Endothelial cell (in vitro differentiated cells): ENCODE results near the gene SINHCAF. TPM values are rescaled to one million over a fixed set of nuclear protein-coding genes. Genes with fewer than 3 reads are reported as not detected.
"Not testable (repeated sequence)": the region's sequence is repeated elsewhere in the genome, so short reads cannot be mapped to it uniquely, and the experiment has no call there.

ENCODE experiments used
- DNase-seq: peaks from one replicate; pipeline ENCODE4 v3.0.0; 2021; ENCODE audit warnings: low spot score
- H3K27ac Mint-ChIP-seq: one replicate; pipeline ENCODE4 v1.8.0; 2021; ENCODE audit warnings: mixed read lengths, inconsistent platforms; ENCODE audit not compliant: unreplicated experiment
- H3K27me3 Mint-ChIP-seq: one replicate; pipeline ENCODE4 v1.8.0; 2021; ENCODE audit warnings: mild to moderate bottlenecking, moderate library complexity, mixed read lengths, inconsistent platforms; ENCODE audit not compliant: unreplicated experiment
- H3K36me3 Mint-ChIP-seq: one replicate; pipeline ENCODE4 v1.8.0; 2021; ENCODE audit warnings: mild to moderate bottlenecking, low read depth, mixed read lengths, inconsistent platforms; ENCODE audit not compliant: unreplicated experiment
- H3K4me1 Mint-ChIP-seq: one replicate; pipeline ENCODE4 v1.8.0; 2021; ENCODE audit warnings: mild to moderate bottlenecking, mixed read lengths, inconsistent platforms; ENCODE audit not compliant: unreplicated experiment
- H3K4me3 Mint-ChIP-seq: one replicate; pipeline ENCODE4 v1.8.0; 2021; ENCODE audit warnings: mild to moderate bottlenecking, mixed read lengths, inconsistent platforms; ENCODE audit not compliant: unreplicated experiment
- H3K9me3 Mint-ChIP-seq: one replicate; pipeline ENCODE4 v1.8.0; 2021; ENCODE audit warnings: mixed read lengths, inconsistent platforms; ENCODE audit not compliant: unreplicated experiment
- total RNA-seq: library from RNA; stranded (reverse); fragmentation: NEBNext Ultra II Directional; extraction: Animal tissue kit (Norgen Biotek cat#: 25700); gene quantifications from one replicate; pipeline ENCODE4 v1.2.1, GENCODE V29; 2021; ENCODE audit not compliant: unreplicated experiment
- TF ChIP-seq, protein P1 (sequence below): fragments of 200-600 bp; sonication (generic); IDR thresholded peaks from one replicate; pipeline ENCODE4 v1.5.0; 2021; ENCODE audit warnings: antibody characterized with exemption; ENCODE audit not compliant: unreplicated experiment

Gene SINHCAF
- total RNA-seq, 1 donor from 2014 or later = 205 TPM

DNA sequence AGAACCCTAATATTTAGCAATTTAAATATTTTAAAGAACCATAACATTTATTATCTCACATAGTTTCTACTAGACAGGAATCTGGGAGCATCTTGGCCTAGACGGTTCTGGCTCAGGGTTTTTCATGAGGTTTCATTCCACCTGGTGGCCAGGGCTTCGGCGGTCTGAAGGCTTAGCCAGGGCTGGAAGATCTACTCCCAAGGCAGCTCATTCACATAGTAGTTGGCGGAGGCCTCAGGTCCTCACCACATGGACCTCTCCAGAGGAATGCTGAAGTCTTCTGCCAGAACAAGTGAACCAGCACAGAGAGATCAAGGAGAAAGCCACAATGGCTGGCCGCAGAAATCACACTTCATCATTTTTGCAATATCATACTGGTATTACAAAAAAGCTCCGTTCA lies 68.2 kb downstream of the SINHCAF start:
- Mint-ChIP-seq H3K36me3 (no peaks in the 10 kb centered on the region), H3K27ac (no peak overlapping the region), H3K9me3 (no peaks in the 10 kb centered on the region), H3K27me3 (no peaks in the 10 kb centered on the region), H3K4me1 (no peaks in the 10 kb centered on the region), H3K4me3 (no peak overlapping the region)
- TF ChIP-seq, protein P1, sequence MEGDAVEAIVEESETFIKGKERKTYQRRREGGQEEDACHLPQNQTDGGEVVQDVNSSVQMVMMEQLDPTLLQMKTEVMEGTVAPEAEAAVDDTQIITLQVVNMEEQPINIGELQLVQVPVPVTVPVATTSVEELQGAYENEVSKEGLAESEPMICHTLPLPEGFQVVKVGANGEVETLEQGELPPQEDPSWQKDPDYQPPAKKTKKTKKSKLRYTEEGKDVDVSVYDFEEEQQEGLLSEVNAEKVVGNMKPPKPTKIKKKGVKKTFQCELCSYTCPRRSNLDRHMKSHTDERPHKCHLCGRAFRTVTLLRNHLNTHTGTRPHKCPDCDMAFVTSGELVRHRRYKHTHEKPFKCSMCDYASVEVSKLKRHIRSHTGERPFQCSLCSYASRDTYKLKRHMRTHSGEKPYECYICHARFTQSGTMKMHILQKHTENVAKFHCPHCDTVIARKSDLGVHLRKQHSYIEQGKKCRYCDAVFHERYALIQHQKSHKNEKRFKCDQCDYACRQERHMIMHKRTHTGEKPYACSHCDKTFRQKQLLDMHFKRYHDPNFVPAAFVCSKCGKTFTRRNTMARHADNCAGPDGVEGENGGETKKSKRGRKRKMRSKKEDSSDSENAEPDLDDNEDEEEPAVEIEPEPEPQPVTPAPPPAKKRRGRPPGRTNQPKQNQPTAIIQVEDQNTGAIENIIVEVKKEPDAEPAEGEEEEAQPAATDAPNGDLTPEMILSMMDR = no peak
- DNase-seq = no peak

DNA sequence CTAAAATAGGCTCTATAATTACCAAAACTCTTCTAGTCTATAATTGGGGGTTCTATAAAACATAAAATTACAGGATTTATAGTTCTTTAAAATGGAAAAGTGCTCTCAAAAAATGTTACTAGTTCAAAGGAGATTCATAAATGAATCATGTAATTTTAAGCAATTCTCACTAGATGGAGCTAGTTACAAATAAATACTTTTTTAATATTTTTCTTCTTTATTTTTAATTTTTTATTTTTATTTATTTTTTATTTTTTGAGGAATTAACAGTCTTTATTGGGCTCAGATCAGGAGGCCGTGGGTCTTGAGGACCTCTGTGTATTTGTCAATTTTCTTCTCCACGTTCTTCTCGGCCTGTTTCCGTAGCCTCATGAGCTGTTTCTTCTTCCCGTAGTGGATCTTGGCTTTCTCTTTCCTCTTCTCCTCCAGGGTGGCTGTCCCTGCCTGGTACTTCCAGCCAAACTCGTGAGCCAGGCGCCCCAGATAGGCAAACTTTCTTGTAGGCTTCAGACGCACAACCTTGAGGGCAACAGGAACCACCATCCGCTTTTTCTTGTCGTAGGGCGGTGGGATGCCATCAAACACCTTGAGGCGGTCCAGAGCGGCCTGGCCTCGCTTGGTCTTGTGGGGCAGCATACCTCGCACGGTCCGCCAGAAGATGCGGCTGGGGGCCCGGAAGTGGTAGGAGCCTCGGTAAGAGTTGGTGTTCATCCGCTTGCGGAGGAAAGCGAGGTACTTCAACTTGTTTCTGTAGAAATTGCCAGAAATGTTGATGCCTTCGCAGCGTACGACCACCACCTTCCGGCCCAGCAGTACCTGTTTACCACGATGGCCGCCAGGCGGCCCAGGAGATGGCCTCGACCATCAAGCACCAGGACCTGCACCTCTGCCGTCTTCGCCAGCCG lies 74.0 kb downstream of the SINHCAF start:
- not testable (repeated sequence) for DNase-seq, H3K27me3 Mint-ChIP-seq, H3K36me3 Mint-ChIP-seq, H3K4me3 Mint-ChIP-seq, H3K27ac Mint-ChIP-seq, H3K4me1 Mint-ChIP-seq, H3K9me3 Mint-ChIP-seq
- TF ChIP-seq, protein P1 = peak; percentile 66

DNA sequence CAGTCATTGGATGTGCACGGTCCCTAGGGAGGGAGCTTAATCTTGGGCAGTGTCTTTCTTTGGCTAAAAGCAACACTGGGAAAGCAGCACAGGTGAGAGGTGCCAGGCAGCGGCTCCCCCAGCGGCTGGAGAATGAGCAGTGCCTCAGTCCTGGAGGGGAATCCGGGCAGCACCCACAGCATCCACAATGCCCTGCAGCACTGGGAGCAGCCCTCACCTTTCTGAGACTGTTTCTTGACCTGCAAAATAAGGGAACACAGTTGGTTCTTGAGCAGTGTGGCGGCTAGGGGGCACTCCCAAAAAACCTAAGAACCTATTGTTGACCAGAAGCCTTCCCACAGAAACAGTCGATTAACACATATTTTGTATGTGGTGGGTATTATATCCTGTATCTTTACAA lies 75.8 kb downstream of the SINHCAF start:
- H3K4me3 Mint-ChIP-seq = no peak overlapping the region
- no peaks in the 10 kb centered on the region for H3K9me3 Mint-ChIP-seq
- no peaks in the 10 kb centered on the region for H3K36me3 Mint-ChIP-seq
- no peaks in the 10 kb centered on the region for H3K4me1 Mint-ChIP-seq
- no peak overlapping the region for H3K27ac Mint-ChIP-seq
- DNase-seq = no peak
- TF ChIP-seq, protein P1 = no peak
- no peaks in the 10 kb centered on the region for H3K27me3 Mint-ChIP-seq

DNA sequence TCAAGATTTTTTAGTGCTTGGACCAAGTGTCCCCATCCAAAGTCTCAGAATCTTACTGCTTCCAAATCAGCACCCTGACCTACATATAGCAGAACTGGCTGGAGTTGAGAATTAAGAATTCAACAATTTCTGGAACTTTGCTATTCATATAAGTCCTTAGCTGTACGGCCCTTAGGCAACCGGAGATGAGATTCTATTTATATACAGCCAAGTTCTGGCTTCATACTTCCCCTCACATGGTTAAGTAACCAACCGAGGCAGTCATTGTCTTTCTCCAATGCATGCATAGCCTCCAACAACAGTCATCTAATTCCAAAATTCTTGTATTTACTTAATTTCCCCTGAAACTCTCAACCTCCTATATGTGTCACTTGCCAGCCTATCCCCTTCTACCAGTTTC lies 76.6 kb downstream of the SINHCAF start:
- H3K36me3 Mint-ChIP-seq = no peaks in the 10 kb centered on the region
- no peak overlapping the region for H3K27ac Mint-ChIP-seq
- H3K4me3 Mint-ChIP-seq = no peak overlapping the region
- H3K9me3 Mint-ChIP-seq = no peaks in the 10 kb centered on the region
- no peaks in the 10 kb centered on the region for H3K27me3 Mint-ChIP-seq
- H3K4me1 Mint-ChIP-seq = no peaks in the 10 kb centered on the region
- TF ChIP-seq, protein P1 = no peak
- no peak for DNase-seq

DNA sequence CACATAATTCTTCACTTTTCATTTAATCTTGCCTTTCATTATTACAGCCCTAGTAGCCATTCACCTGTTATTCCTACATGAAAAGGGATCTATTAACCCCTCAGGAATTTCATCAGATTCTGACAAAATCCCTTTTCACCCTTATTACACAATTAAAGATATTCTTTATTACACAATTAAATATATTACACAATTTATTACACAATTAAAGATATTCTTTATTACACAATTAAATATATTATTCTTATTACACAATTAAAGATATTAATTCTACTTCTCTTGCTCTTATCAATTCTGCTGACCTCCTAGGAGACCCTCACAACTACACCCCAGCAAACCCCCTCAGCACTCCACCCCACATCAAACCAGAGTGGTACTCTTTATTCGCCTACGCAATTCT lies 77.1 kb downstream of the SINHCAF start:
- TF ChIP-seq, protein P1 = no peak
- Mint-ChIP-seq H3K27ac (no peak overlapping the region), H3K36me3 (no peaks in the 10 kb centered on the region), H3K4me1 (no peaks in the 10 kb centered on the region), H3K27me3 (no peaks in the 10 kb centered on the region), H3K4me3 (no peak overlapping the region), H3K9me3 (no peaks in the 10 kb centered on the region)
- DNase-seq = no peak
